CD4-positive, alpha-beta T cell treated with Interleukin-15 for 4 hours (primary cell): ENCODE results near the gene TRMT61A.

Experiments used
- DNase-seq: peaks from one replicate; pipeline ENCODE4 v3.0.0-alpha.2; 2020; ENCODE audit warnings: low spot score

The TRMT61A gene

GRCh38 chr14:103535891-103536565 lies 7.0 kb downstream of the TRMT61A start:
- no peak for DNase-seq

- no peak for DNase-seq
These were observed 7.7 kb downstream of the TRMT61A start for GRCh38 chr14:103536693-103537092.

GRCh38 chr14:103537175-103537990 lies 8.4 kb downstream of the TRMT61A start:
- DNase-seq, result no peak

- no peak for DNase-seq
These were observed 9.5 kb downstream of the TRMT61A start for GRCh38 chr14:103538291-103539055.

GRCh38 chr14:103539056-103539825 lies 10.2 kb downstream of the TRMT61A start:
- DNase-seq, result no peak

- no peak for DNase-seq
These were observed 12.1 kb downstream of the TRMT61A start for GRCh38 chr14:103540821-103541708.

- DNase-seq, result no peak
These were observed 13.0 kb downstream of the TRMT61A start for GRCh38 chr14:103541709-103542604.

- DNase-seq, result no peak
These were observed 13.7 kb downstream of the TRMT61A start for GRCh38 chr14:103542605-103543088.

- no peak for DNase-seq
These were observed 14.1 kb downstream of the TRMT61A start for GRCh38 chr14:103543140-103543539.

- DNase-seq, result no peak
These were observed 14.9 kb downstream of the TRMT61A start for GRCh38 chr14:103543721-103544387.

- DNase-seq, result no peak
These were observed 15.6 kb downstream of the TRMT61A start for GRCh38 chr14:103544388-103545218.

- no peak for DNase-seq
These were observed 16.4 kb downstream of the TRMT61A start for GRCh38 chr14:103545219-103545914.

- no peak for DNase-seq
These were observed 17.1 kb downstream of the TRMT61A start for GRCh38 chr14:103545915-103546651.

GRCh38 chr14:103546652-103547454 lies 17.9 kb downstream of the TRMT61A start:
- peak; percentile 75 for DNase-seq

- no peak for DNase-seq
These were observed 18.5 kb downstream of the TRMT61A start for GRCh38 chr14:103547455-103547940.

- no peak for DNase-seq
These were observed 19.0 kb downstream of the TRMT61A start for GRCh38 chr14:103547941-103548462.
